HCT116 (cell line): Measurements from ENCODE around the gene SPTBN4.

Experiments
- CEBPB ChIP-seq: IDR thresholded peaks from 2 replicates; pipeline ENCODE4 v1.6.1; 2012; ENCODE audit warnings: low read depth
- CTCF ChIP-seq, 3 experiments: fragments of 200-600 bp in 1 of 3; sonication (generic) in 1 of 3; IDR thresholded peaks in 2 of 3; conservative IDR thresholded peaks in 1 of 3; 2 replicates each; pipeline ENCODE4 v1.5.1; 2012 to 2017; ENCODE audit warnings: low read depth in 2 of 3, low read length in 2 of 3, antibody characterized with exemption in 1 of 3, borderline replicate concordance in 1 of 3, control low read depth in 1 of 3, mild to moderate bottlenecking in 1 of 3, mixed read lengths in 1 of 3, mixed run types in 1 of 3, moderate library complexity in 1 of 3; ENCODE audit not compliant: insufficient read depth in 1 of 3
- EZH2 ChIP-seq: fragments of 200-600 bp; sonication (generic); IDR thresholded peaks from 2 replicates; pipeline ENCODE4 v1.6.1; 2017; ENCODE audit warnings: antibody characterized with exemption, mixed run types
- FOSL1 ChIP-seq: IDR thresholded peaks from 2 replicates; pipeline ENCODE4 v1.6.1; 2012; ENCODE audit warnings: low read depth
- JUND ChIP-seq: IDR thresholded peaks from 2 replicates; pipeline ENCODE4 v1.6.1; 2012
- POLR2A ChIP-seq: IDR thresholded peaks from 2 replicates; pipeline ENCODE4 v1.7.0; 2011; ENCODE audit warnings: borderline replicate concordance; ENCODE audit not compliant: insufficient read depth, insufficient read length; ENCODE audit errors: extremely low read depth
- POLR2AphosphoS5 ChIP-seq: IDR thresholded peaks from 2 replicates; pipeline ENCODE4 v1.6.1; 2011; ENCODE audit warnings: mild to moderate bottlenecking, low read depth, low read length, moderate library complexity
- SIN3A ChIP-seq: IDR thresholded peaks from 2 replicates; pipeline ENCODE4 v1.6.1; 2012; ENCODE audit warnings: low read depth
- SRF ChIP-seq: IDR thresholded peaks from 2 replicates; pipeline ENCODE4 v1.6.1; 2012; ENCODE audit warnings: low read depth
- YY1 ChIP-seq: IDR thresholded peaks from 2 replicates; pipeline ENCODE4 v1.6.1; 2011; ENCODE audit warnings: low read length, low read depth, moderate library complexity, mild to moderate bottlenecking; ENCODE audit not compliant: insufficient replicate concordance; ENCODE audit errors: extremely low read depth
- ZBTB33 ChIP-seq: IDR thresholded peaks from 2 replicates; pipeline ENCODE4 v1.6.1; 2011; ENCODE audit warnings: mild to moderate bottlenecking, low read length, moderate library complexity; ENCODE audit not compliant: insufficient replicate concordance; ENCODE audit errors: extremely low read depth
- TF ChIP-seq, protein P1 (sequence below): IDR thresholded peaks from 2 replicates; pipeline ENCODE4 v1.6.1; 2012; ENCODE audit warnings: low read depth

DNA sequence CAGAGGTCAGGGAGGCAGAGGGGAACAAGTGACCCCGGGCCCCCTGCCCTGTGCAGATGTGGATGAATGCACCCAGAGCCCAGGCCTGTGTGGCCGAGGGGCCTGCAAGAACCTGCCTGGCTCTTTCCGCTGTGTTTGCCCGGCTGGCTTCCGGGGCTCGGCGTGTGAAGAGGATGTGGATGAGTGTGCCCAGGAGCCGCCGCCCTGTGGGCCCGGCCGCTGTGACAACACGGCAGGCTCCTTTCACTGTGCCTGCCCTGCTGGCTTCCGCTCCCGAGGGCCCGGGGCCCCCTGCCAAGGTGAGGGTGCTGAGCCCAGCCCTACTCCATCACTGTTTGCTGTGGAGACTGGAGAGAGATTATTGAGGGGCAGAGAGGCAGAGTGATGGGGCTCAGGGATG is 144.3 kb downstream of the SPTBN4 start:
- TF ChIP-seq SRF: no peak
- TF ChIP-seq CTCF (IDR thresholded peaks at IDR 0.05 in 2 of 3, conservative IDR thresholded peaks at IDR 0.05 in 1 of 3; ENCODE audit: borderline replicate concordance in 1 of 3, insufficient read depth in 1 of 3, low read depth in 2 of 3, low read length in 2 of 3): no peak
- no peak for TF ChIP-seq POLR2A
- no peak for TF ChIP-seq EZH2
- TF ChIP-seq, protein P1, sequence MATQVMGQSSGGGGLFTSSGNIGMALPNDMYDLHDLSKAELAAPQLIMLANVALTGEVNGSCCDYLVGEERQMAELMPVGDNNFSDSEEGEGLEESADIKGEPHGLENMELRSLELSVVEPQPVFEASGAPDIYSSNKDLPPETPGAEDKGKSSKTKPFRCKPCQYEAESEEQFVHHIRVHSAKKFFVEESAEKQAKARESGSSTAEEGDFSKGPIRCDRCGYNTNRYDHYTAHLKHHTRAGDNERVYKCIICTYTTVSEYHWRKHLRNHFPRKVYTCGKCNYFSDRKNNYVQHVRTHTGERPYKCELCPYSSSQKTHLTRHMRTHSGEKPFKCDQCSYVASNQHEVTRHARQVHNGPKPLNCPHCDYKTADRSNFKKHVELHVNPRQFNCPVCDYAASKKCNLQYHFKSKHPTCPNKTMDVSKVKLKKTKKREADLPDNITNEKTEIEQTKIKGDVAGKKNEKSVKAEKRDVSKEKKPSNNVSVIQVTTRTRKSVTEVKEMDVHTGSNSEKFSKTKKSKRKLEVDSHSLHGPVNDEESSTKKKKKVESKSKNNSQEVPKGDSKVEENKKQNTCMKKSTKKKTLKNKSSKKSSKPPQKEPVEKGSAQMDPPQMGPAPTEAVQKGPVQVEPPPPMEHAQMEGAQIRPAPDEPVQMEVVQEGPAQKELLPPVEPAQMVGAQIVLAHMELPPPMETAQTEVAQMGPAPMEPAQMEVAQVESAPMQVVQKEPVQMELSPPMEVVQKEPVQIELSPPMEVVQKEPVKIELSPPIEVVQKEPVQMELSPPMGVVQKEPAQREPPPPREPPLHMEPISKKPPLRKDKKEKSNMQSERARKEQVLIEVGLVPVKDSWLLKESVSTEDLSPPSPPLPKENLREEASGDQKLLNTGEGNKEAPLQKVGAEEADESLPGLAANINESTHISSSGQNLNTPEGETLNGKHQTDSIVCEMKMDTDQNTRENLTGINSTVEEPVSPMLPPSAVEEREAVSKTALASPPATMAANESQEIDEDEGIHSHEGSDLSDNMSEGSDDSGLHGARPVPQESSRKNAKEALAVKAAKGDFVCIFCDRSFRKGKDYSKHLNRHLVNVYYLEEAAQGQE: no peak
- no peak for TF ChIP-seq YY1
- no peak for TF ChIP-seq POLR2AphosphoS5
- no peak for TF ChIP-seq CEBPB
- no peak for TF ChIP-seq ZBTB33
- no peak for TF ChIP-seq FOSL1
- TF ChIP-seq JUND: no peak
- TF ChIP-seq SIN3A: no peak
